Tibial nerve (tissue), 4 donors: ENCODE measurements around the gene NINL. TPM values are rescaled to one million over a fixed set of nuclear protein-coding genes. Genes with fewer than 3 reads are reported as not detected.

ENCODE experiments used
- DNase-seq, 2 donors: peaks; one replicate each; pipeline ENCODE4 v3.0.0-alpha.2; 2019; ENCODE audit warnings: low spot score in 2 of 2
- H3K27ac ChIP-seq, 4 donors: fragments of 200-600 bp; sonication (generic) in 3 of 4; one replicate each; pipeline ENCODE4 v1.5.1; 2017 to 2019; ENCODE audit warnings: mild to moderate bottlenecking in 1 of 4
- H3K27me3 ChIP-seq, 2 donors: fragments of 200-600 bp; sonication (generic) in 1 of 2; one replicate each; pipeline versions ENCODE4 v1.5.1 to v1.6.0; 2017 to 2019
- H3K36me3 ChIP-seq, 3 donors: fragments of 200-600 bp; sonication (generic); one replicate each; pipeline ENCODE4 v1.5.1; 2018 to 2019
- H3K4me1 ChIP-seq, 4 donors: fragments of 200-600 bp; sonication (generic) in 3 of 4; one replicate each; pipeline ENCODE4 v1.5.1; 2017 to 2019
- H3K4me3 ChIP-seq, 4 donors: fragments of 200-600 bp; sonication (generic) in 3 of 4; one replicate each; pipeline ENCODE4 v1.5.1; 2017 to 2019; ENCODE audit warnings: mild to moderate bottlenecking in 1 of 4, moderate library complexity in 1 of 4
- H3K9me3 ChIP-seq, 4 donors: fragments of 200-600 bp; sonication (generic) in 3 of 4; one replicate each; pipeline ENCODE4 v1.5.1; 2017 to 2019
- EP300 ChIP-seq, 2 donors: sonication (generic); formaldehyde crosslinking; IDR thresholded peaks; one replicate each; pipeline ENCODE4 v1.6.1; 2017; ENCODE audit warnings: antibody characterized with exemption in 2 of 2, mild to moderate bottlenecking in 1 of 2
- POLR2A ChIP-seq, 2 donors: fragments of 450-650 bp; IDR thresholded peaks; one replicate each; pipeline ENCODE4 v1.6.1; 2017; ENCODE audit warnings: antibody characterized with exemption in 2 of 2, mild to moderate bottlenecking in 2 of 2, moderate library complexity in 2 of 2
- WGBS, 2 donors: methylation state at CpG; one replicate each; pipeline ENCODE4 v1.1.5; 2018; 5-methylcytosine and 5-hydroxymethylcytosine counted together
- total RNA-seq, 4 donors: library from RNA; depleted of rRNA; stranded (reverse); fragments of >200 nt; gene quantifications; one replicate each; pipeline ENCODE4 v1.1.0, GENCODE V29; 2016
- TF ChIP-seq, protein P1 (sequence below), 5 experiments: fragments of 200-600 bp in 3 of 5; fragments of 450-650 bp in 2 of 5; sonication (generic) in 3 of 5; IDR thresholded peaks; one replicate each; pipeline ENCODE4 v1.5.1; 2016 to 2019; ENCODE audit warnings: antibody characterized with exemption in 5 of 5, mild to moderate bottlenecking in 3 of 5, moderate library complexity in 2 of 5

NINL gene
- total RNA-seq, 4 donors from 2014 or later = 8.0 to 14.1 (median 10.5) TPM

DNA sequence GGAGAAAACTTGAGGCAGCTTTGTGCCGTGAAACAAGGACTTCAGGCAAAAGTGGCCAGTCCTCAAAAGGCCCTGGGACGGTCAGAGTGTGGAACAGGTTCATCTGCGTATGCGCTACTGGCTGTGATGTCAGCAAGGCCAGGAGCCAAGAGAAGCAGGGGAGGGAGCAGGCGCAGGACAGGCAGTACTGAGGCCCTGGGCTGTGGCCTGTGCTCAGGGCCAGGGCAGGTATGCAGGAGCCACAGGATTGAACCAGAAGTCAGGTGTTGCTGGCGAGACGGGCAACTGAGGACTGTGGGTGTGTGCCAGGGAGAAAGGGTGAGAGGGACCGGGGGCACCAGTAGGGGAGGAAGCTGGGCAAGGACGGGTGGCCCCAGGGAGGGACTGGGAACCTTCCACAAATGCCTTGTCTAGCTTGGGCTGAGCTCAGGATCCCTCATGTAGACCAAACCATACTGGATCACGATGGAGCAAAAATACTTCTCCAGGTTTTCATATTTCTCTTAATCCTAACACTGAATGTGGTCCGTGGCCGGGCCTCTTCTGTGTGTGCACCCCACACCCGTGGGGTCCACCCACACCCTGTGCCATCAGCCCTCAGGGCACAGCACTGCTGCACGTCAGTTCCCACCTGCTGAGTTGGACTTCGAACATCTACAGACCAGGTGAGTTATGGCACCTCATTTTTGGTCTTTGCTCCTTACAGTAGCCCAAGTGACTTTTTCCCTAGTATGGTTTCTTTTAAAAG lies 131.0 kb downstream of the NINL start:
- no peak overlapping the region for H3K27ac ChIP-seq
- H3K27me3 ChIP-seq = no peaks in the 10 kb centered on the region
- 93% methylated on average over 15 of the region's 15 CpGs for WGBS, 2 donors
- TF ChIP-seq, protein P1, sequence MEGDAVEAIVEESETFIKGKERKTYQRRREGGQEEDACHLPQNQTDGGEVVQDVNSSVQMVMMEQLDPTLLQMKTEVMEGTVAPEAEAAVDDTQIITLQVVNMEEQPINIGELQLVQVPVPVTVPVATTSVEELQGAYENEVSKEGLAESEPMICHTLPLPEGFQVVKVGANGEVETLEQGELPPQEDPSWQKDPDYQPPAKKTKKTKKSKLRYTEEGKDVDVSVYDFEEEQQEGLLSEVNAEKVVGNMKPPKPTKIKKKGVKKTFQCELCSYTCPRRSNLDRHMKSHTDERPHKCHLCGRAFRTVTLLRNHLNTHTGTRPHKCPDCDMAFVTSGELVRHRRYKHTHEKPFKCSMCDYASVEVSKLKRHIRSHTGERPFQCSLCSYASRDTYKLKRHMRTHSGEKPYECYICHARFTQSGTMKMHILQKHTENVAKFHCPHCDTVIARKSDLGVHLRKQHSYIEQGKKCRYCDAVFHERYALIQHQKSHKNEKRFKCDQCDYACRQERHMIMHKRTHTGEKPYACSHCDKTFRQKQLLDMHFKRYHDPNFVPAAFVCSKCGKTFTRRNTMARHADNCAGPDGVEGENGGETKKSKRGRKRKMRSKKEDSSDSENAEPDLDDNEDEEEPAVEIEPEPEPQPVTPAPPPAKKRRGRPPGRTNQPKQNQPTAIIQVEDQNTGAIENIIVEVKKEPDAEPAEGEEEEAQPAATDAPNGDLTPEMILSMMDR (IDR thresholded peaks at IDR 0.05) = no peak
- TF ChIP-seq EP300 (IDR thresholded peaks at IDR 0.05) (no peak), POLR2A (IDR thresholded peaks at IDR 0.05) (no peak)
- H3K4me3 ChIP-seq = no peak overlapping the region
- peaks cover 0 to 59% (median 0%) of the 10 kb centered on the region in 3 donors for H3K36me3 ChIP-seq
- no peaks in the 10 kb centered on the region for H3K4me1 ChIP-seq
- no peak for DNase-seq
- no peaks in the 10 kb centered on the region for H3K9me3 ChIP-seq

DNA sequence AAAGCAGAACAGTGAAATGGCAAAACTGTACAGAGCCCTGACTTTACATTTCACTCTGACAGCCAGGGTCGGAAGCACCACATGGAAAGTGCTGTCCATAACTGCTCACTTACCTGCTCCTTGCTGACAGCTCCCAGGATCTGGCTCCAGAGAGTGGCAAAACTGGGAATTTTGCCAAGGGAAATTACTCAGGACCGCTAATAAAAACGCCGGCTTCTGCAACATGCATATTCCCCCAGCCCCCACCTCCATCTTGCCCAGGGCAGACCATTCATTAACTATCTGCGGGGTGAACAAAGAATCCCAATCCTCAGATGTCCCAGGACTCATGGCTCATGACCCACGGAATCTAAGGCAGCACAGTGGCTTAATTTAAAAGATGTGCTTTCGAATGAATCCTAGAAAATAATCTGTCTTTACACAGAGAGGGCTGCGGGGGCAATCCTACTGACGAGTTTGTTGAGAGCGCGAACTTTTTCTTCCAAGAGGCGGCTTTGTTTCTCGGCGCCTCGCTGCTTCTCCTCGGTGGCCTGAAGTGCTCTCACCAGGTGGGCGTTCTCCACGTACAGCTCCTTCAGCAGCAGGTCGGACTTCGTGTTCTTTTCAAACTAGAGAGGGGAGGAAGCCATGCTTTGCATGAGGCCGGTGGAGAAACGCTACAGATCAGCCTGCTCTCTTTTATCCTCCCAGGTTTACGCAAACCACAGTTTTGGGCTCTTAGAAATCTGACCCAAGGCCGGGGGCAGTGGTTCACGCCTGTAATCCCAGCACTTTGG lies 132.1 kb downstream of the NINL start:
- Histone ChIP-seq H3K4me3 (no peak overlapping the region), H3K27me3 (no peaks in the 10 kb centered on the region), H3K27ac (no peak overlapping the region), H3K9me3 (no peaks in the 10 kb centered on the region), H3K4me1 (no peaks in the 10 kb centered on the region), H3K36me3 (peaks cover 0 to 55% (median 0%) of the 10 kb centered on the region in 3 donors)
- 69% methylated on average over 25 of the region's 25 CpGs for WGBS, 2 donors
- no peak for DNase-seq
- no peak for TF ChIP-seq EP300 (IDR thresholded peaks at IDR 0.05)
- no peak for TF ChIP-seq POLR2A (IDR thresholded peaks at IDR 0.05)
- TF ChIP-seq, protein P1 (IDR thresholded peaks at IDR 0.05) = no peak

DNA sequence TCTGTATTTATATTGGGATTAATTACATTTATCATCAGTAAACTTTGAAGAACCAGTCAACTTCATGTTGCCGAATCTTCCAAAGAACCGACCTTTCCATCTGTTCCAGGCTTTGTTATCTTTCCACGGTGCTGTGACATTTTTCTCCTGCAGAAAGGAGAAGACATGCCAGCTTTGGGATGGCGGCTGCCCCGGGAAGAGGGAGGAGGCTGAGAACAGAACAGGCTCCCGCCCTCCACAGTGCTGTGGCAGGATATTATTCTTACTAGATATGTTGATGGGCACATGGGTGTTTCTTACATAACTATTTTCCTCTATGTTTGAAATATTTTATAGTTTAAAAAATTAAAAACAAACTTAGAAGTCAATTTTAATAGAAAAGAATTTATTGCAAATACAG lies 133.0 kb downstream of the NINL start:
- no peaks in the 10 kb centered on the region for H3K4me1 ChIP-seq
- TF ChIP-seq POLR2A (IDR thresholded peaks at IDR 0.05) (no peak), EP300 (IDR thresholded peaks at IDR 0.05) (no peak)
- TF ChIP-seq, protein P1 (IDR thresholded peaks at IDR 0.05) = no peak
- H3K27me3 ChIP-seq = no peaks in the 10 kb centered on the region
- H3K36me3 ChIP-seq = peaks cover 0 to 56% (median 0%) of the 10 kb centered on the region in 3 donors
- no peak for DNase-seq
- H3K27ac ChIP-seq = no peak overlapping the region
- no peaks in the 10 kb centered on the region for H3K9me3 ChIP-seq
- 82 to 85% methylated on average over 6 of the region's 6 CpGs for WGBS, 2 donors
- H3K4me3 ChIP-seq = no peak overlapping the region

DNA sequence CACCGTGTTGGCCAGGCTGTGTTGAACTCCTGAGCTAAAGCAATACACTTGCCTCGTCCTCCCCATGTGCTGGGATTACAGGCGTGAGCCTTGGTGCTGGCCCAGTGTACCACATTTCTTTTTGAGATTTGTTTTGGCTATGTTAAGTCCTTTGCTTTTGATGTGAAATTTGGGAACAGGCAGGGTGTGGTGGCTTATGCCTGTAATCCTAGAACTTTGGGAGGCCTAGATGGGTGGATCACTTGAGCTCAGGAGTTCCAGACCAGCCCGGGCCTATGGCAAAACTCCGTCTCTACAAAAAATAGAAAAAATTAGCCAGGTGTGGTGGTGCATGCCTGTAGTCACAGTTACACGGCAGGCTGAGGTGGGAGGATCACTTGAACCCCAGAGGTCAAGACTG lies 137.7 kb downstream of the NINL start:
- H3K4me1 ChIP-seq = no peaks in the 10 kb centered on the region
- H3K9me3 ChIP-seq = no peaks in the 10 kb centered on the region
- H3K36me3 ChIP-seq = peaks cover 0 to 16% (median 0%) of the 10 kb centered on the region in 3 donors
- WGBS, 2 donors = 87 to 96% methylated on average over 6 of the region's 6 CpGs
- H3K4me3 ChIP-seq = no peak overlapping the region
- TF ChIP-seq EP300 (IDR thresholded peaks at IDR 0.05) (no peak), POLR2A (IDR thresholded peaks at IDR 0.05) (no peak)
- TF ChIP-seq, protein P1 (IDR thresholded peaks at IDR 0.05) = no peak
- H3K27ac ChIP-seq = no peak overlapping the region
- no peaks in the 10 kb centered on the region for H3K27me3 ChIP-seq
- DNase-seq = no peak

DNA sequence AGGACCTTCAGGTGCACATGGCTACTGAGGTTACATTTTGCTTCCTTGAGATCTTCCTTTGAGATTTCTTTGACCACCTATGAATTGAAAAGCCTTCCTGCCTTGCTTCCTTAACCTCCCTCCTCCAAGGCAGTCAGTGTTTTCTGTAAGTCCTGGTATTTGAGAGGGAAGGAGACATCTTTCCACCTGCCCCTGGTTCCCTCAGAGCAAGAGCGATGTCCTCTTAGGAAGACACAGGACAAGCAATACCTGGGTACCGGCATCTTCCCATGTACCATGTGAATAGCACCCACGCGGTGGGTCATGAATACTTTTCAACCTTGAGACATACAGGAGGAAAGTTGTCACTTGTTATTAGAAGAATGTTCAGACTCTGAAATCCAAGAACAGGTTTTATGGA lies 140.8 kb downstream of the NINL start:
- WGBS, 2 donors = 95 to 98% methylated on average over 4 of the region's 4 CpGs
- no peaks in the 10 kb centered on the region for H3K27me3 ChIP-seq
- peaks cover 0 to 11% (median 0%) of the 10 kb centered on the region in 3 donors for H3K36me3 ChIP-seq
- H3K27ac ChIP-seq = no peak overlapping the region
- H3K9me3 ChIP-seq = no peaks in the 10 kb centered on the region
- H3K4me1 ChIP-seq = no peaks in the 10 kb centered on the region
- DNase-seq = no peak
- no peak overlapping the region for H3K4me3 ChIP-seq
- TF ChIP-seq, protein P1 (IDR thresholded peaks at IDR 0.05) = no peak
- no peak for TF ChIP-seq POLR2A (IDR thresholded peaks at IDR 0.05)
- no peak for TF ChIP-seq EP300 (IDR thresholded peaks at IDR 0.05)
